ENCODE data around the gene DPF1.
A peak's percentile ranks its signal among the peaks of the same experiment; 100 is the strongest.

The DPF1 gene

DNA sequence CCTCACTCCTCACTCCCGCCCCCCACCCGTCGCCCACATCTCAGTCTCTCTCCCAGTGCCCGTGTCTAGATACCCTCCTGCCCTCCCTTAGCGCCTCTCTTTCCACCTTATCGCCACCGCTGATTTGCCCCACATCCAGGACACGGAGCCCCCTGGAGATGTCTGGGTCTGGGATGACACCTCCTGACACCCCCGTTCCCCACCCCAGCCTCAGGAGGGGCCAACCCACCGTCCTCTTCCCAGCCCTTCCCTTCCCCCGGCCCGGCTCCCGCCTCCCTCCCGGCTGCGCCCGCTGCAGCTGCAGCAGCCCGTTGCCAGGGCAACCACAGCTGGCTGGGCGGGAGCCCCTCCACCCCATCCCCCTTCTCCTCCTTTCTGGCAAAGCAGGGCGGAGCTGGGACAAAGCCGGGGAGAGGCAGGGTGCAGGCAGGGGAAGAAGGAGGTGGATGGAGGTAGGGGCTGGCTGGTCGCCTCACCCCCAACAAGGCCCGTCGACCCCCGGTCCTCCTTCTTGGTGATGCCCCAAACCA is 13.5 kb downstream of the DPF1 start:
- H3K9me3 ChIP-seq (replicated peaks in 1 of 11) = no peaks in the 10 kb centered on the region
- peaks cover 0 to 57% (median 38%) of the 10 kb centered on the region in 11 experiments; a peak in 18 of 22 replicates for H4K20me1 ChIP-seq
- H3K4me2 ChIP-seq = peak overlapping the region; percentile 40 to 75 (median 68); a peak in 21 of 22 replicates
- H3K36me3 ChIP-seq = peaks cover 0 to 18% (median 7%) of the 10 kb centered on the region in 11 experiments; a peak in 9 of 22 replicates
- peak overlapping the region in 4 of 11 experiments; percentile 6 to 19 (median 16); a peak in 1 of 22 replicates for H3K9ac ChIP-seq
- H3K4me3 ChIP-seq = peak overlapping the region in 4 of 10 experiments; percentile 8 to 52 (median 18); a peak in 6 of 20 replicates
- TF ChIP-seq Cebpa-rat (IDR thresholded peaks at IDR 0.05) = no peak
- no peak overlapping the region for H3K27ac ChIP-seq
- peaks cover 29 to 47% (median 40%) of the 10 kb centered on the region in 10 experiments for H3K4me1 ChIP-seq
- H3K27me3 ChIP-seq = peaks cover 39 to 55% (median 45%) of the 10 kb centered on the region in 11 experiments

DNA sequence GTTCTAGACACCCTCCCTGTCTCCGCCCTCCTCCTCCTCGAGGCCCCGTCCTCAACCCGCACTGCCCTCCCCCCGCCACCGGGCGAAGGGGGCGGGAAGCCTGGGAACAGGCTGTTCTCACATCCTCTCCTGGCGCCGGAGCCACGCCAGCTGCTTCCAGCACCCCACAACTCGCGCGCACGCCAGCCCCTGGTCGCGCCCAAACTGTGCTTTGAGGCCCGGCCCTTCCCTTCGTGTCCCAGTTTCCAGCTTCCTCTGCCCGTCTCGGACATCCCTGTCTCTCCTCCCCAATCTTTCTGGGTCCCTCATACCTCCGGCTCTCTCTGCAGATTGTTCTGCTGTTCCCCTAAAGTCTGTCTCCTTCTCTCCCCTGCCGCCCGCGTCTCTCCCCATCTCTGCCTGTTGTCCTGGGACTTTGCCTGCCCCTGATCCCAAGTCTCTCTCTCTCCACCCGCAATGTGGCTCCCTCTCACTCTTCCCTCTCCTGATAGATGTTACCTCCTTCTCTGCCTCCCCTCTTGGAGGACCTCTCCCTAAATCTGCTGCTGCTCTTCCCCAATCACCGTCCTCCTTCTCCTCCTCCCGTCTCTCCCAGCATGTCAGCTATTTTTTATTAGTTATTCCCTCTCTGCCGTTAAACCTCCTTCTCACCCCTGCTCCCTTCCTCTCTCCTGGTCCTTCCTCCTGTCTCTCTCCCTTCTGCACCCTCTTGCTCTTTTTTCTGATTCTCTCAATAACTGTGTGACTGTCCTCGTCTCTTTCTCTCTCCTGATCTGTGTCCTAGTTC is 14.2 kb downstream of the DPF1 start:
- TF ChIP-seq Cebpa-rat (IDR thresholded peaks at IDR 0.05) = no peak
- Histone ChIP-seq H3K9me3 (replicated peaks in 1 of 11) (no peaks in the 10 kb centered on the region), H3K27ac (no peak overlapping the region), H4K20me1 (peaks cover 0 to 57% (median 38%) of the 10 kb centered on the region in 11 experiments; a peak in 18 of 22 replicates), H3K4me1 (peaks cover 29 to 46% (median 40%) of the 10 kb centered on the region in 10 experiments), H3K36me3 (peaks cover 0 to 17% (median 7%) of the 10 kb centered on the region in 11 experiments; a peak in 9 of 22 replicates), H3K4me3 (peak overlapping the region in 3 of 10 experiments; percentile 11 to 52 (median 14); a peak in 3 of 20 replicates), H3K9ac (peak overlapping the region in 2 of 11 experiments; percentile 2 to 18; a peak in 2 of 22 replicates), H3K4me2 (peak overlapping the region; percentile 40 to 75 (median 68)), H3K27me3 (peaks cover 39 to 55% (median 45%) of the 10 kb centered on the region in 11 experiments)

DNA sequence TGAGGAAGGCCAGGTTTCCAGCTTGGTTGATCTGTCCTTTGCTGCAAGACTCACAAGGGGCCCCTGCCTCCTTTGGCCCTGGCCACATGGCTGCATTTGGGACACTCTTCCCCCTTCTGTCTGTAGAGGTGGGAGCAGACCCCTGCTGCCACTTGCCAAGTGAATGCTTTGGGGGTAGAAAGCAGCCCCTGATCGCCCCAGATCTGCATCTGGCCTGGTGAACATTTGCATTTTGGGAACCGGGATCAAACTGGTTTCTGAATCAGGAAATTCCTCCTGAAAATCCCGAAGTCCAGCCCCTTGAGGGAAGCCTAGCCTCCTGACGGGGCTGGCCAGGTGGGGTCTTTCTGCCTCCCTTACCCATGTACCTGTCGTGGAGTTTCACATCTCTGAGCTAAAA is 14.9 kb downstream of the DPF1 start:
- Histone ChIP-seq H3K27me3 (peaks cover 39 to 54% (median 44%) of the 10 kb centered on the region in 11 experiments), H3K4me1 (peaks cover 27 to 39% (median 34%) of the 10 kb centered on the region in 10 experiments), H3K36me3 (peaks cover 0 to 17% (median 7%) of the 10 kb centered on the region in 11 experiments; a peak in 9 of 22 replicates), H3K4me3 (0 out of 20 replicates have a peak overlapping the region, but pooled peaks of 1 of the 10 experiments have one; percentile 11), H3K9me3 (replicated peaks in 1 of 11) (no peaks in the 10 kb centered on the region), H4K20me1 (peaks cover 0 to 51% (median 36%) of the 10 kb centered on the region in 11 experiments; a peak in 18 of 22 replicates), H3K27ac (no peak overlapping the region), H3K9ac (no peak overlapping the region), H3K4me2 (peak overlapping the region; percentile 40 to 75 (median 68); a peak in 19 of 22 replicates)
- TF ChIP-seq Cebpa-rat (IDR thresholded peaks at IDR 0.05) = no peak

DNA sequence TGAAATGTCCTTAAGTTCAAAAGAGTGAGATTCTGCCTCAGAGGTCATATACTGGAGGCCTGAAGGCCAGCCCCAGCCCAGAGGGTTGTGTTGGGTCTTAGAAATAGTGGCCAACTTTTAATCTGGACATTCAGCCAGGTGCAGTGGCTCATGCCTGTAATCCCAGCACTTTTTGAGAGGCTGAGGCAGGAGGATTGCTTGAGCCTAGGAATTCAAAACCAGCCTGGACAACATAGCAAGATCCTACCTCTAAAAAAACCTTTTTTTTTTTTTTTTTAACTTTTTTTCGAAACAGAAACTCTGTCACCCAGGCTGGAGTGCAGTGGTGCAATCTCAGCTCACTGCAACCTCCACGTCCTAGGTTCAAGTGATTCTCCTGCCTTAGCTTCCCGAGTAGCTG is 15.5 kb downstream of the DPF1 start:
- H3K27me3 ChIP-seq = peaks cover 38 to 51% (median 43%) of the 10 kb centered on the region in 11 experiments
- peaks cover 0 to 22% (median 8%) of the 10 kb centered on the region in 11 experiments; a peak in 10 of 22 replicates for H3K36me3 ChIP-seq
- H3K4me1 ChIP-seq = peaks cover 21 to 33% (median 29%) of the 10 kb centered on the region in 10 experiments
- H3K27ac ChIP-seq = no peak overlapping the region
- H4K20me1 ChIP-seq = peaks cover 0 to 45% (median 30%) of the 10 kb centered on the region in 11 experiments; a peak in 18 of 22 replicates
- no peak overlapping the region for H3K4me3 ChIP-seq
- H3K9me3 ChIP-seq (replicated peaks in 1 of 11) = no peaks in the 10 kb centered on the region
- TF ChIP-seq Cebpa-rat (IDR thresholded peaks at IDR 0.05) = no peak
- H3K4me2 ChIP-seq = no peak overlapping the region
- no peak overlapping the region for H3K9ac ChIP-seq

DNA sequence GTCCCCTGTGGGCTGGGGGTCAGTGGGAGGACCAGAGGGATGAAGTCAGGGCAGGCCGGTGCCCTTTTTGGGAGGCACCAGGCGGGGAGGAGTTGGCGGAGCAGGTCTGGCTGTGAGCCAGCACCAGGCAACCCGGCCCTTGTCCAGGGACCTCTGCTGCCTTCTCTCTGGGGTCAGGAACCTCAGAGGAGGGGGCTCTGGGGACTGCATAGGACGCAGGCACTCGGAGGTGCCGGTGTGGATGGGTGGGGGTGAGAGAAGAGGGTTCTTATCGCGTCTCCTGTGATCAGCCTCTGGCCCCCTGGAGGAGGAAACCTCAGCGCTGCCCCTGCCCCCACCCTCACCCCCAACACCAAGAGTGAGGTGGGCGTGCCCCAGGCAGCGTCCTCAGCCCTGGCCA is 16.5 kb downstream of the DPF1 start:
- no peak for TF ChIP-seq Cebpa-rat (IDR thresholded peaks at IDR 0.05)
- Histone ChIP-seq H4K20me1 (peaks cover 0 to 34% (median 27%) of the 10 kb centered on the region in 11 experiments; a peak in 18 of 22 replicates), H3K27ac (no peak overlapping the region), H3K9me3 (replicated peaks in 1 of 11) (no peaks in the 10 kb centered on the region), H3K4me3 (no peak overlapping the region), H3K4me1 (peaks cover 19 to 29% (median 24%) of the 10 kb centered on the region in 10 experiments), H3K9ac (no peak overlapping the region), H3K27me3 (peaks cover 35 to 42% (median 40%) of the 10 kb centered on the region in 11 experiments), H3K36me3 (peaks cover 0 to 32% (median 15%) of the 10 kb centered on the region in 11 experiments; a peak in 12 of 22 replicates), H3K4me2 (no peak overlapping the region)

DNA sequence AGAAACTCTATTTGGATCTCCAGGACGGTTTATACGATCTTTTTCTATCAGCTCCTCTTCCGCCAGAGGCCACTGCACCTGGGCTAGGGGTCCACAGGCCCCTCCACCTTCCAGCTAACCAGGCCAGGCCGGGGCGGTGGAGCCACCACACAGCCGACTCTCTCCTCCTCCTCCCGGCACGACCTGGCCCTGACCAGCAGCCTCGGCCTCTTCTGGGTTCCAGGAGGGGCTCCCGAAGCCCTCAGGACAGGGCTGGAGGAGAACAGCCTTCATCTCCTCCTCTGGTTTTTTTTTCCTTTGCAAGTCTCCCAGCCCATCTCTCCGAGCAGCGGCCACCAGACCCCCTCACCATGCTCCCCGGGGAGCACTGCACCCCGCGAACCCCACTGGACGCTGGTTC is 17.1 kb downstream of the DPF1 start:
- Histone ChIP-seq H3K27ac (no peak overlapping the region), H3K9me3 (replicated peaks in 1 of 11) (no peaks in the 10 kb centered on the region), H3K4me2 (no peak overlapping the region), H3K4me1 (peaks cover 19 to 29% (median 24%) of the 10 kb centered on the region in 10 experiments), H3K27me3 (peaks cover 35 to 39% (median 39%) of the 10 kb centered on the region in 11 experiments), H3K36me3 (peaks cover 0 to 38% (median 20%) of the 10 kb centered on the region in 11 experiments; a peak in 12 of 22 replicates), H4K20me1 (peaks cover 0 to 34% (median 27%) of the 10 kb centered on the region in 11 experiments; a peak in 18 of 22 replicates), H3K4me3 (no peak overlapping the region), H3K9ac (no peak overlapping the region)
- TF ChIP-seq Cebpa-rat (IDR thresholded peaks at IDR 0.05) = no peak

DNA sequence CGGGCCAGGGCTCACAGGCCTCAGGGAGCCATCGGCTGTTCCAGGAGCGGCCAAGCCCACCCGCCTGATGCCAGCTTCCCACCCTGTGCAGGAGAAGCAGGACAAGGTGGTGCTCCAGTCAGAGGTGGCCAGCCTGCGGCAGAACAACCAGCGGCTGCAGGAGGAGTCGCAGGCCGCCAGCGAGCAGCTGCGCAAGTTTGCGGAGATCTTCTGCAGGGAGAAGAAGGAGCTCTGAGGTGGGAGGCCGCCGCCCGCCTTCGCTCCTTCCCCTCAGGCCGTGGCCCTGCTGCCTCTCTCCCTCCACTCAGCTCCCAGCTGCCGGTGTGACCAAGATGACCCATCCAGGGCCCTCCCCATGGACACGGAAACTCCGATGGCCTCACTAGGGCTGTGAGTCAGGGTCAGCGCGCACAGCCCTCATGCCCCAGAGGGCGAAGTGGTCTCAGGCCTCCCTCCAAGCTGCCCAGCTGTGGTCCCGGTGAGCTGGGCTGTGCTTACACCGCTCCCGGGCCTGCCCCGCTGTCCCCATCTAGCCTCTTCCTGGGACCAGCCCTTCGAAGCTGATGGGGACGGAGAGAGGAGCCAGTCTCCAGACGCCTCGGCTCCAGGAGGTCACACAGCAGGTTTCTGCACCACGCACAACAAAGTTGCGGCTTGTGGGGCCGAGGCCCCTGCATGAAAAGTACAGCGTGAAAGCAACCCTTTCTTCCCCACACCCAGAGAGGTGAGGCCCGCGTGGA is 17.8 kb downstream of the DPF1 start:
- Histone ChIP-seq H3K9me3 (replicated peaks in 1 of 11) (no peaks in the 10 kb centered on the region), H3K27me3 (peaks cover 30 to 32% (median 31%) of the 10 kb centered on the region in 11 experiments), H4K20me1 (peaks cover 0 to 31% (median 26%) of the 10 kb centered on the region in 11 experiments; a peak in 18 of 22 replicates), H3K9ac (no peak overlapping the region; a peak in 1 of 22 replicates), H3K4me3 (no peak overlapping the region), H3K4me1 (peaks cover 19 to 25% (median 21%) of the 10 kb centered on the region in 10 experiments), H3K27ac (no peak overlapping the region), H3K4me2 (no peak overlapping the region), H3K36me3 (peaks cover 0 to 45% (median 23%) of the 10 kb centered on the region in 11 experiments; a peak in 12 of 22 replicates)
- TF ChIP-seq Cebpa-rat (IDR thresholded peaks at IDR 0.05) = no peak

DNA sequence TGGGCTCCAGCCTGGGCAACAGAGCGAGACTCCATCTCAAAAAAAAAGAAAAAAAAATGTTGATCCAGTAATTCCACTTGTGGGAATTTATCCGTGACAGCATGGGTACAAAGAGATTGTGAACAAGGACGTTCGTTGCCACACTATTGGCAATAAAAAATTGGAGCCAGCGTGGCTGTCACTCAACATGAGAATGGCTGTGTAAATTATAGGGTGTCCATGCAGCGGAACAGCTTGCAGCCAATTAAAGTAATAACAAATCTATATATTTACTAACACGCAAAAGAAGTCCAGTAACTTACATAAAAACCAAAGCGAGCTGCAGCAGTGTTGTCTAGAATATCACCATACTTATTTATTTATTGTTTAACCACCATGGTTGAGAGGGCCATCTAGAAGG is 19.3 kb downstream of the DPF1 start:
- H3K4me2 ChIP-seq = no peak overlapping the region
- H3K9me3 ChIP-seq (replicated peaks in 1 of 11) = no peaks in the 10 kb centered on the region
- H3K27ac ChIP-seq = no peak overlapping the region
- H4K20me1 ChIP-seq = peaks cover 0 to 17% (median 11%) of the 10 kb centered on the region in 11 experiments; a peak in 18 of 22 replicates
- peaks cover 0 to 49% (median 23%) of the 10 kb centered on the region in 11 experiments; a peak in 12 of 22 replicates for H3K36me3 ChIP-seq
- no peak overlapping the region for H3K9ac ChIP-seq
- H3K27me3 ChIP-seq = peaks cover 15 to 17% (median 17%) of the 10 kb centered on the region in 11 experiments
- H3K4me3 ChIP-seq = no peak overlapping the region
- TF ChIP-seq Cebpa-rat (IDR thresholded peaks at IDR 0.05) = no peak
- H3K4me1 ChIP-seq = peaks cover 5 to 11% (median 7%) of the 10 kb centered on the region in 10 experiments; a peak in 19 of 20 replicates

Data from BLaER1 treated with 17β-estradiol and CSF1 and Interleukin-3, amounts not matched to agents 10 nM and 100 nM (cell line).